Jurkat, Clone E6-1 (cell line): ENCODE results near the gene CCDC158.
A peak's percentile ranks its signal among the peaks of the same experiment; 100 is the strongest.

Experiments used
- DNase-seq: peaks from one replicate; pipeline ENCODE4 v3.0.0-alpha.2; 2011; ENCODE audit warnings: low read depth, low spot score
- H3K4me3 ChIP-seq: 2 replicates; pipeline ENCODE4 v1.5.1; 2011; ENCODE audit warnings: mild to moderate bottlenecking, low read length, control low read depth, moderate library complexity

Gene CCDC158

DNA sequence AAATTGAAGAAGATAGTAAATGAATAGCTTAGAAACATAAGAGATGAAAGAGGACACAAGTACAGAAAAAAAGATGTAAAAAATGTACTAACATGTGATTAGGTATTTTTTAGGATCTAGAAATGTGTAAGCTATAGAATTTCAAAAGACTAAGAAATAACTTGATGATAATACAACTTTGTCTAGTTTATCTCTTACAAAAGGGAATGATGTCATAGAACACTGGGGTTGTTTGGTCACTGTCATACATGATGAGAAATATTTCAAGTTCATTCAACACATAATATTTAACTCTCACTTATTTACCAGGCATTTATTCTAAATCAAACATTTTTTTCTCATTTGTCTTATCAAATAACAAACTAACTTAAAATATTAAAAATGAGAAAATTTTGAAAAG is 95.9 kb downstream of the CCDC158 start:
- no peak overlapping the region for H3K4me3 ChIP-seq
- no peak for DNase-seq

DNA sequence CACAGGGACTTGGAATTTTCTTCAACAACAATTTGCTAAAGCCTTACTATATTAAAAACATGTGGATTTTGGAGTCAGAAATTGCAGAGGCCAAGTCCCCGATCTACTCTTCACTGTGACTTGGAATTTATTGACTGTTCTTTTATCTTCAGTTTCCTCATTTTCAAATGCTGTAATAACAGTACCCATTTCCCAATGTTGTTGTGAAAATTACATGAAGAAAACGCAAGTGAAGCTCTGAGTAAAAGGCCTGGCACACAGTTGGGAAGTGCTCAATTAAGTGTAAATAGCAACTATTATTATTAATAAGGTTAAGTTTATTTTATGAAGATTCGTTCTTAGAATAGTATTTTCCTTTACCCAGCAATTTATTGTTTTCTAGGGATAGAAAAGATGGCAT is 98.7 kb downstream of the CCDC158 start:
- no peak overlapping the region for H3K4me3 ChIP-seq
- DNase-seq: no peak

DNA sequence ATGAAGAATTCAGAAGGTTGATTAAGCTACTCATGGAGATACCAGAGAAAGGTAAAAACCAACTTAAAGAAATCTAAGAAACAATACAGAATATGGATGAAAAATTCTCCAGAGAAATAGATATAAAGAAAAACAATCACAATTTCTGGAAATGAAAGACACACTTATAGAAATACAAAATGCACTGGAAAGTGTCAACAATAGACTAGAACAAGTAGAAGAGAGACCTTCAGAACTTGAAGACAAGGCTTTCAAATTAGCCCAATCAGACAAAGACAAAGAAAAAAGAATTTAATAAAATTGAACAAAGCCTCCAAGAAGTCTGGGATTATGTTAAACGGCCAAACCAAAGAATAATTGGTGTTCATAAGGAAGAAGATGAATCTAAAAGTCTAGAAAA is 104.8 kb downstream of the CCDC158 start:
- DNase-seq: no peak
- H3K4me3 ChIP-seq: no peak overlapping the region

DNA sequence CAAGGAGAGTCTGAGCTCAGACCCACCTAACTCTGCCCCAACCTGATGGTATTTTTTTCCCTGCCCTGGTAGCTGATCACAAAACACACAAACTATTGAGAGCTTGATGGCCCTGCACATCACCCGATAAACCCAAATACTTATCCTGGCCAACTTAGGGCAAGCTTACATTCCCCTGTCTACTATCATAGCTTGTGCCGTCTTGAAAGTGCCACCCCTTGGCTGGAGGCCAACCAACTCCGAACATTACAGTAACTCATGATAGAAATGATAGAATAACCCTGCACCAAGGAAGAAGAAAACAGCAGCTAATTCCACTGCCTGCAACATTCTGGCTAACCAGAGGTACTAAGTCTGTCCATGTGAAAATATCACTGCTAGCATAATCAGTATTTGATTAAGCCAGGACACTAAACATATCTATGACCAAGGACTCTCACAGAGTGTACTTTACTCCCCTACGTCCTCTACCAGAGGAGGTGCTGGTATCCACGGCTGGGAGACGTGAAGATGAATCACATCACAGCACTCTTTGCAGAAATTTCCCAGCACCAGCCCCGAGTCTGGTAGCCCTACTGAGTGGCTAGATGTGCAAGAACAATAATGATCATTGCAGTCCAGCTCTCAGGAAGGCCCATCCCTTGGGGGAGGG is 105.5 kb downstream of the CCDC158 start:
- DNase-seq: no peak
- no peak overlapping the region for H3K4me3 ChIP-seq

DNA sequence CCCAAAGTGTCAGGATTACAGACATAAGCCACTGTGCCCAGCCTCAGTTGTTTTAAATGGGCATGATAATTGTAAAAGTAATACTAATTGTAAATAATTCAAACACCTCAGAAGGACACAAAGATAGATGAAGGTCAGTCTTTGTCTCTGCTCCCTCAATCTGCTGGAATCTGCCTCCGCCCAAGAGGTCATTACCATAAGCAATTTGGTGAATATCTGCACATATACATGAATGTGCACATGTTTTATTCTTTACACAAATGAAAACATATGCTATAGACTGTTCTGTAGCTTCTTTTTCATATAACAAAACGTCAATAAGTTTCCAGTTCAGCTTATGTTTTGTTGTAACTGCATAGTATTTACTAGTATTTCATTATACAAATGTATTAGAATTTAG is 107.4 kb downstream of the CCDC158 start:
- no peak for DNase-seq
- no peak overlapping the region for H3K4me3 ChIP-seq

DNA sequence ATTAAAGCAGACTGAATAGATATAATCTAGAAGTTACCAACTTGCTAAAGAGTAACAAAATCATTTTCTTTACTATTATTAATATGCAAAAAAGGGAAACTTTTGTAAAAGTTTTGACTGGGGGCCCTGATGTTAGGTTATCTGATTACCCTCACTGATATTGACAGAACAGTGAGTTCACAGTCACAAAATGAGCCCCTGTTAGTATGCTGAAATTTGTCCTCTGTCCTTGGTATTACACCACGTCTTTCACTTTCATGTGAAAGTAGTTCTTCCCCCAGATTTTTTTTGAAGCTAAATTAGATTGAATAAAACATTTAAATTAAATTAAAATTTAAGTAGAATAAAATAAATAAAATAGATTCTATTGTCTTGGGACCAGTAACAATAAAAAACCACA is 108.5 kb downstream of the CCDC158 start:
- no peak for DNase-seq

DNA sequence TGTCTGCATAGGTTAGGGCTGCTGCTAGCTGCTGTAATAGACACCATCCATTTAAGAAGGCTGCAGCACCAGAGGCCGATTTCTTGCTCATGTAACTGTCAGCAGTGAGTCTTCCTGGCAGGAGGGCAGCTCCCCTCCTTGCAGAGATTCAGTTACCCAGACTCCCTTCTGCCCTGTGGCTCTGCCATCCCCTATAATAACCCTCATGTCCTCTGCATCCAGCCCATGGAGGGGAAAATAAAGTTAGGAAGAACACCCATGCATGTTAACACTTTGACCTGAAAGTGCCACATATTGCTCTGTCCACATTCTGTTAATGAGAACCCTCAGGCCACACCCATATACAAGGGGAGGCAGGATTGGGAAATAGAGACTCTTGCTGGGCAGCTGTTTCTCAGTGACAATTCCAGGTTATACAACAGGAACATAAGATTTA is 109.0 kb downstream of the CCDC158 start:
- no peak overlapping the region for H3K4me3 ChIP-seq
- no peak for DNase-seq

More for the DNA sequence above, 108.5 kb downstream of the CCDC158 start:
- H3K4me3 ChIP-seq: no peak overlapping the region

DNA sequence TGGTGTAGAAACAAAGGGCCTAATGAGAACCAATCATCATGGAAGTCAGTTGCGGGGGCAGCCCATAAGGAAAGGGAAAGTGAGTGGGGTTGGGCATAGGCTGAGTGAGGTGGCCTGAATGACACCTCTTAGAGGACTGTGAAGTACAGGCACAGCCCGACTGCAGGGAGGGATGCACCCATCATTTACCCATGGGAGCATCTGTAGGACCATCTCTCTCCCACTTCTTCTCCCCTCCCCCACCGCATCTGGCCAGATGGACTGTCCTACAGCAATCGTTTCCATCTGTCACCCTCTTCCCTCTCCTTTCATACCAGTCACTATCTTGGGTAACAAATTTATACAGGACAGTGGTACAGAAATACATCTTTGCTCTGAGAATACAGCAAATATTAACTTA is 110.3 kb downstream of the CCDC158 start:
- DNase-seq: no peak
- no peak overlapping the region for H3K4me3 ChIP-seq

DNA sequence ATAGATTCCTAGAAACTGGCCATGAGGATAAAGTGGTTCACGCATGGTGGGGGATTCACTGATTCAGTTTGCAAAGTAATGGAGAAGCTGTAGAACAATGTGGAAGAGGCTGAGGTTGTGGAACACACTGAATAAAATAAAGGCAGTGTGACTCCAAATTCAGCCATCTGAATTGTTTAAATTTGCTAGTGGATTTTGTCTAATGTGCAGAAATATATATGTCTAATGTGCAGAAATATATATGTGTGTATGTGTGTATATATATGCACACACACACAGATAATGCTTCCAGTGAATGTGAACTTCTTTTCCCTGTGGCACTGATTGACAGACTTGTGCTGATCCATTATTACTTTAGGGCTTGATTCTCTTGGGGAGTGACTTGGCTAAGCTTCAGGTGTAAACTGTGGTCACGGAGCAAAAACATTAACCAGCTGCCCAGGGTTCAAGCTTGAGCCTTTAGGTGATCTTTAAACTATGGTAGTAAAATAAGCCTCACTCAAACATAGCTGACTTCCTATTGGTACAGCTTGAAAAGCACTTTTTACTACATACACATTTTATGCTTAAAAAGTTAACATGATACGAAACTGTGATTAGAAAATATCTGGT is 110.9 kb downstream of the CCDC158 start:
- H3K4me3 ChIP-seq: no peak overlapping the region
- DNase-seq: no peak

DNA sequence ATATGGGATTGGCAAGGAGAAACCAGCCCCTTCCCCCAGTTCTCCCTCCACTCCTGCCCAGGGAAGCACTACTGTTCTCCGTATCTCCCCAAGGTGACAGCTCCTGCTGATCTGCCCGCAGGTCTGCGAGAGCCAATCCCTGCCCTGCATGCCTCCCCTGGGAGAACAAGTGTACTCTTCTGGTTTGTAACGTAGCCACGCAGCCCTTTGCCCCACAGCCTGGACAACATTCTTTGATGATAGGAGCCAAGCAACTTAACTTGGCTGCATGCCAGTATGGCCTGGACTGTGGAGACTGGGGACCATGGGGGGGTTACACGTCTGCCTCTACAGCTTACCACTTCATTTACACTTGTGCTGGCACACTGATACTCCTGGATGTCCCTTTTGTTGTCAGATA is 112.4 kb downstream of the CCDC158 start:
- no peak for DNase-seq
- no peak overlapping the region for H3K4me3 ChIP-seq

DNA sequence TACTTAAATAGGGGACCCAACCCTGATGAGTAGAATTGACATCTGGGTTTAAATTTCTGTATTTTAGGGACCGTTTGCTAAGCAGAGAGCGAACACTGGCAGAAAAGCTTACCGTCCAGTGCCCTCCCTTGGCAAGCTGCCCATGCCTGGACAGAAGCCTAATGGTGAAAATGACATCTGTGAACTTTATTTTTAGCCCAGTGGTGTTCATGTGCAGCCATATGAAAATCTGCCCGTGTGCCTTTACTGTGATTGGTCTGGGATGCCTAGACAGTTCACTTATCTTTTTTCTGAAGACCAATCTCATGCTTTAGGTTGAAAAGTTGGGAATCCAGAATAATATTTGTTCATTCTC is 113.3 kb downstream of the CCDC158 start:
- H3K4me3 ChIP-seq: no peak overlapping the region
- no peak for DNase-seq

DNA sequence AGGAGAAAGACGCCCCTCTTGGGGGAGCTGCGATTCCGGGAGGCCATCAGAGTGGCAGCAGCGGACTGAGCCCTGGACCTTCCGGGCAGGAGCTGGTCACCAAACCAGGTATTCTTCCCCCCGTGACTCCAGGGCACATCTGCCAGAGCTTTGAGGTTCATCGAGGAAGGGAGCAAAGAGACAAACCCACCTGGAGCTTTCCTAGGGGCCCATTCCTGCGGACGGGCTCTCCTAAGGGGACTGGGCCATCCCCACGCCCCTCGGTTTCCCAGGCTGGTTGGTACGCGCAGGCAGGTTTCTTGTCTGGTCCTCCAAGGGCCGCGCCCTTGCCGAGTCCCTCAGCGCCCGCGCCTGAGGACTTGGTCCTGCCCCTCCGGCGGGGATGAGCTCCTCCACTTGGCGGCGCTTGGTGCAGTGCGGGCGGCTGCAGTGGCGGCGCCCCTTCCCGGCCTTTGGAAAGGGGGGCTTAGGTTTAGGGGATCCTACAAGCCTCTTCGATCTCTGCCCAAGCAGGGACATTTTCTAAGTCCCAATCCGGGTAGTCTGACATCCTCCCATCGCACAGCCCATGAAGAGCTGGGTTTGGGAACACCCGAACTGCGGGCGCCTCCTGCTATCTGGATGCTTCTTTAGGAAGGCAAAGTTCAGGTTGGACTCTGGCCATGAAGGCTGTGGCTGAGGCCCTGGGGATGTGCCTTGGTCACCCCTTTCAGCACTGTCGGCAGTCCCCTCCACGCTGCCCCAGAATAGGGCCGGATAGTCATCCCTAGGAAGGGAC is 113.9 kb downstream of the CCDC158 start:
- H3K4me3 ChIP-seq: no peak overlapping the region

DNA sequence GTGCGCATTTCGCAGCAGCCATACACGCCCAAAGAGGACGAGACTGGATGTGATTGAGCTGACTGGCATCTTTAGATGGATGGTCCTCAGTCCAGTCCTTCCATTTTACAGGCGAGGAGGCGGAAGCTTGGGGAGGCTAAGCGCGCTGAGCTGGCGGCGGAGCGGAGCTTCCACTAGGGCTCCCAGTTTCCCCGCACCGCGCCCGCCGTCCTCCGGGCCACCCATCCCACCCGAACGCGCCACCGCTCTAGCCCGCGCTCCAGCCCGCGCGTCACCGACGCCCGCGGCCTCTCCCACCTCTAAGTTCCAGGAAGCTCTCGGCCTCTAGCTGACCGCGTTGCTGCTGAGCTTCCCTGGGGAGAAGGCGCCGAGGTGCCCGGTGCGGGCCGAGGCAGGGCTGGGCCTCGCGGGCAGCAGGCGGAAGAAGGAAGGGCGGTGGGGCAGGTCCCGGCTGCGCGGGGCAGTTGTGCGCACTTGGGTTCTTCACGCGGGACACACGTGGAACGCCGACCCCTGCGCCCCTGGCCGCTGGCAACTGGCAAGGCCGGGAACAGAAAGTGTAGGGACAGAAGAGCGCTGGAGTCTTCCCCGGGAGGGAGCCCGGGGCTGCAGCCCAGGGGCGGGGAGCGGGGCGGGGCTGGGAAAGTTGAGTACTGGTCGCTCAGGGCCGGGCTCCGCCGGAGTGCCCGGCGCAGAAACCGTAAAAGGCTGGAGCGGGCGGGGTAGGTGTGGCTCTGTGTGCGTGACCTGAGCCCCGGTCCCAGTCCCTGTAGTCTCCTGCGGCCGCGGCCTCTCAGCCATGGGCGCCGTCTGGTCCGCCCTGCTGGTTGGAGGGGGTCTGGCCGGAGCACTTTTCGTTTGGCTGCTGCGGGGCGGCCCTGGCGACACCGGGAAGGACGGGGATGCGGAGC is 114.7 kb downstream of the CCDC158 start, which contains the start of gene STBD1:
Gene STBD1, plus strand, starts transcription at position 763 of the 911 bp plus-strand sequence. Its CDS starts 37 bp downstream, at position 800.
- H3K4me3 ChIP-seq: no peak within 1 kb of the TSS

More for the DNA sequence above, 113.9 kb downstream of the CCDC158 start:
- no peak for DNase-seq

DNA sequence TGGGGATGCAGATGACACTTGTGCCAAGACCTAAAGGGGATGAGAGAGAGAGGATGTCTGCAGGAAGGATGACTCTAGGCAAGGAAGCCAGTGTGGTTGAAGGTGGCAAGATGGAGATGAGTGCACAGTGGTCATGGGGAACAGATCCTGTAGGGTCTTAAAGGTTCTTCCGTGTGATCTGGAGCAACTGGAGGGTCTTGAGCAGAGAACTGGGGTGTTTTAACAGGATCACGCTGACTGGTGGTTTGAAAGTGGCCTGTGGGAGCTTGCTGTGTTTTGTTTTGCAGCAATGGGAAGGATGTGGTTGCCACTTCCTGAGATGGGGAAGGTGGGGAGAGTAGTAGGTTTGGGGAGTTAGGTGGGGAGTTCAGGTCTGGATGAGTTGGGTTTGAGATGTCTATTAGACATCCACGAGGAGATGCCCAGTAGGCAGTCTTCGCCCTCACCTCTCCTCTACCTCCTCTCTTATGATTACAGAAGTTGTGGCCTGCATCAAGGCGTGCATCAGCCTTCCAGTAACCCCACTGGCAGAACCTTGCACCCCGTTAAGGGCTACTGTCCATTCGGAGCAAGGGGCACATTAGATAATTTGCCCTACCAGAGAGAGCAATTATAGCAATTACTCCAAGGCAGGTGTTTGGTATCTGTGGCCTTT is 115.8 kb downstream of the CCDC158 start:
- DNase-seq: peak; percentile 35
- no peak overlapping the region for H3K4me3 ChIP-seq

More for the DNA sequence above, 114.7 kb downstream of the CCDC158 start, which contains the start of gene STBD1:
- DNase-seq: no peak

DNA sequence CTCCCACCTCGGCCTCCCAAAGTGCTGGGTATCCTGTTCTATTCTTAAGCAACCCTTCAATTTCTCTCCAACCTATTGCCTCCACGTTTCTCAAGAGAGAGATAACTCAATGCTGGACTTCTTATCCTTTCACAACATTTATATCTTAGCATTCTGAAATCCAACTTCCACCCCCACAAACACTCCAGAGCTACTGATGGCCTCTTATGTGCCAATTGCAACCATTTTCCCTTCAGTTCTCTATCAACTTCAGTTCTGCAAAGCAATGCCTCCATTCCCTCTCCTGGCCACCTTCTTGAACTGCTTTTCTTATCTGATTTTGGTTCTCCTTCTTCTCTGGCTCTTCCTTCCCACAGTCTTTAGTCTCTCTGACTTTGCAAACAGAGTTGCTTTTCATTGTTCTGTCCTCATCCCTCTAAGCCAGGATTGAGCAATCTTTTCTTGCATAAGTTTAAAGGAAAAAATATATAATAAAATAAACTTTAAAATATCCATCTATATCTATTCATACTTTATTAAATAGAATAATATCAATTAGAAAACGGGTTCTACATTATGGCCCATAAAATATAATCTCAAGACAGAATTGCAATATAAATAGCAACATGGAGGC is 118.0 kb downstream of the CCDC158 start:
- no peak overlapping the region for H3K4me3 ChIP-seq

DNA sequence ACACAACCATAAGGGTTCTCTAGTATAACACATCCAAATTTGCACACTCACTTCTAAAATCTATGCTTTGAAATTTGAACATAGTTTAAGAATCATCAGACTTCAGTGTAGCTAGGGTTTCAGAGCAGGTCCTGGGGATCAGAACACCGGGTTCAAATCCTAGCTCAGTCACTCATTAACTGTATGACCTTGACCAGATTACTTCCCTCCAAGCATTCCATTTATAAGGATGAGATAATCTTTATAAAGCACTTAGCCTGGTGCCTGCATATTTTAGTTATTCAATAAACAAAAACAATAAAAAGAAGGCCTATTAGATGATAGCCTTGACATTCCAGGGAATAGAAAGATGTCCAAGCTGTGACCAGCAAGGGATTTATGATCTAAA is 119.2 kb downstream of the CCDC158 start:
- no peak overlapping the region for H3K4me3 ChIP-seq
- no peak for DNase-seq

More for the DNA sequence above, 118.0 kb downstream of the CCDC158 start:
- no peak for DNase-seq

DNA sequence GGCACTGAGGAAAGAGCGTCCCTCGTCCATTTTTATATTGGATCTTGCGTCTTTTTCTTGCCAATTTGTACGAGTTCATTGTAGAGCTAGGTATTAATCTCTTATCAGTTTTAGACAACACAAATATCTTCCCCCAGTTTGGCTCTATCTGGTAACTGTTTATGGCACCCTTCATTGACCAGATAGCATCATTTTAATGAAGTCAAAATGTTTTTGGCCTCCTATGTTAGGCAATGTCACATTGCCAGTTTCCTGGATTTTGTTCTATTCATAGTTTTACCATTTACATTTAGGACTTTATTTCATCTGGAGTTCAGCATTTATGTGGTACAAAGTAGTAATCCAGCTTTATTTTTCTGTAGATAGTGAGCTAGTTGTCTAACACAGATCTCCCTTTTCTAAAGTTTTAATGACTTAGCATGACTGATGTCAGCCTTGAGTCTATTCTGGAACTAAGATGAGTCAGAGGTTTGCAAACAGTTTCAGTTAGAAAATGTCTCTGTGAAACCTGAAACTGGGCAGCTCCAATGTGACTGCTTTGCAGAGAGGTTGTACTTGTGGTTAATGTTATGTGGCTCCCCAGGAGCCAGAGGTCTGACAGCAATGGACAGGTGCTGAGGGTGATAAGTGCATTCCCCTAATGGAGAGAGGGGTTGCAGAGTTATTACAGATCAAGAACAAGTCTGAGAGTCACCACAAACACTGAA is 119.7 kb downstream of the CCDC158 start:
- H3K4me3 ChIP-seq: no peak overlapping the region
- DNase-seq: no peak

DNA sequence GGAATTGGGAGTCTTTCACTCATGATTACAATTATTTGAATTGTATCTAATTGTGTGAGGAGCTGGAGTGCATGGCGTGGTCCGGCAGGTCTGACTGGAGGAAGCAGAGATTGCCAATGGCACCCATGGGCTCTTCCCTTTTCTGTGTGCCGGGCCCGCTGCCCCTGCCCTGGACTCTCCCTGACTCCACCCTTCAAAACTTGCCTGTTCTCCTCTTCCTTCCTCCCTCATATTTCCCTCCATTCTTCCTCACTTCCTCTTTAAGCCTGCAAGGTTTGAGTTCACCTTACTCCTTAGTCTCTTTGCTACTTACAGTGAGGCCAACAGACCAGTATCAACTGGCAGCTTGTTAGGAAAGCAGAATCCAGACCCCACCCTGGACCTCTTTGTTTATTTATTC is 120.9 kb downstream of the CCDC158 start:
- no peak for DNase-seq
- H3K4me3 ChIP-seq: no peak overlapping the region
